Calu3 (cell line): ENCODE results near the gene ARF3. TPM values are rescaled to one million over a fixed set of nuclear protein-coding genes. Genes with fewer than 3 reads are reported as not detected.
A peak's percentile ranks its signal among the peaks of the same experiment; 100 is the strongest.

ENCODE experiments used
- BruUV-seq: library from RNA; stranded (reverse); fragments of 400-500 nt; replicated peaks from 2 replicates; lab custom pipeline; 2021; lab: Mats Ljungman, UMichigan
- CTCF ChIA-PET: fragments of 300-600 bp; sonication (Branson Sonifier 250); formaldehyde crosslinking; loops from one replicate; lab custom pipeline; 2022; ENCODE audit warnings: antibody characterized with exemption; lab: Charles Lee
- DNase-seq: peaks from one replicate; pipeline ENCODE4 v3.0.0; 2022
- H3K27ac Mint-ChIP-seq: one replicate; pipeline ENCODE4 v1.8.0; 2022; ENCODE audit warnings: mixed read lengths; ENCODE audit not compliant: unreplicated experiment
- H3K27me3 Mint-ChIP-seq: one replicate; pipeline ENCODE4 v1.8.0; 2022; ENCODE audit warnings: mixed read lengths; ENCODE audit not compliant: unreplicated experiment
- H3K36me3 Mint-ChIP-seq: one replicate; pipeline ENCODE4 v1.8.0; 2022; ENCODE audit warnings: mild to moderate bottlenecking, moderate library complexity, mixed read lengths; ENCODE audit not compliant: insufficient read depth, unreplicated experiment
- H3K4me1 Mint-ChIP-seq: one replicate; pipeline ENCODE4 v1.8.0; 2022; ENCODE audit warnings: mild to moderate bottlenecking, low read depth, mixed read lengths; ENCODE audit not compliant: unreplicated experiment
- H3K4me3 Mint-ChIP-seq: one replicate; pipeline ENCODE4 v1.8.0; 2022; ENCODE audit warnings: mild to moderate bottlenecking, low read depth, moderate library complexity, mixed read lengths; ENCODE audit not compliant: unreplicated experiment
- H3K9me3 Mint-ChIP-seq: one replicate; pipeline ENCODE4 v1.8.0; 2022; ENCODE audit warnings: low read depth, mixed read lengths; ENCODE audit not compliant: unreplicated experiment
- intact Hi-C: fragments of 100-400 bp; cut with micrococcal nuclease; formaldehyde crosslinking; loops from one replicate; pipeline ENCODE4 v1.10.0; 2022; ENCODE audit not compliant: unreplicated experiment
- total RNA-seq: library from RNA; stranded (reverse); gene quantifications from 2 replicates; pipeline ENCODE4 v1.2.3, GENCODE V29; 2022
- TF ChIP-seq, protein P1 (sequence below): fragments of 200-600 bp; IDR thresholded peaks from one replicate; pipeline ENCODE4 v1.8.0; 2022; ENCODE audit warnings: antibody characterized with exemption; ENCODE audit not compliant: unreplicated experiment

ARF3 gene
- total RNA-seq, 1 experiment from 2014 or later = 142 TPM

DNA sequence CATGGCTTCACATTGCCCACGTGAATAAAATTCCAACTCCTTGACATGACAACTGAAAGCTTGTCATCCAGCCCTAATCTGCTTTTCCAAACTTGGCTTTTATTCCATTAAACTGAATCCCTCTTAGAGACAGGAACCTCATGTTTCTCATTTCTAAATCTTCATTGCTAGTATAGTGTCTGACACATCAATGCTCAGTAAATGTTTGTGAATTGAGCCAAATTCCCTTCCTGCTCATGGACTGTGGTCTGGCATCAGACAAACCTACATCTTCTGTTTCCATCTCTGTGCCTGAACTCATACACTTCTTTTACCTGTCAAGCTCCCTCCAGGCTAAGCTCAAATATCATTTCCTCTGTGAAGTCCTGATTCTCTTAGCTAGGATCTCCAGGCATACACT, 27.7 kb downstream of the ARF3 start:
- Mint-ChIP-seq H3K27me3 (no peaks in the 10 kb centered on the region), H3K4me1 (no peaks in the 10 kb centered on the region), H3K4me3 (no peak overlapping the region), H3K36me3 (peaks cover 71% of the 10 kb centered on the region), H3K27ac (peak overlapping the region; percentile 23), H3K9me3 (no peaks in the 10 kb centered on the region)
- BruUV-seq = no TSS peak
- no peak for DNase-seq
- CTCF ChIA-PET = no interaction called here
- TF ChIP-seq, protein P1, sequence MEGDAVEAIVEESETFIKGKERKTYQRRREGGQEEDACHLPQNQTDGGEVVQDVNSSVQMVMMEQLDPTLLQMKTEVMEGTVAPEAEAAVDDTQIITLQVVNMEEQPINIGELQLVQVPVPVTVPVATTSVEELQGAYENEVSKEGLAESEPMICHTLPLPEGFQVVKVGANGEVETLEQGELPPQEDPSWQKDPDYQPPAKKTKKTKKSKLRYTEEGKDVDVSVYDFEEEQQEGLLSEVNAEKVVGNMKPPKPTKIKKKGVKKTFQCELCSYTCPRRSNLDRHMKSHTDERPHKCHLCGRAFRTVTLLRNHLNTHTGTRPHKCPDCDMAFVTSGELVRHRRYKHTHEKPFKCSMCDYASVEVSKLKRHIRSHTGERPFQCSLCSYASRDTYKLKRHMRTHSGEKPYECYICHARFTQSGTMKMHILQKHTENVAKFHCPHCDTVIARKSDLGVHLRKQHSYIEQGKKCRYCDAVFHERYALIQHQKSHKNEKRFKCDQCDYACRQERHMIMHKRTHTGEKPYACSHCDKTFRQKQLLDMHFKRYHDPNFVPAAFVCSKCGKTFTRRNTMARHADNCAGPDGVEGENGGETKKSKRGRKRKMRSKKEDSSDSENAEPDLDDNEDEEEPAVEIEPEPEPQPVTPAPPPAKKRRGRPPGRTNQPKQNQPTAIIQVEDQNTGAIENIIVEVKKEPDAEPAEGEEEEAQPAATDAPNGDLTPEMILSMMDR = no peak
- intact Hi-C loops = no loop called here

DNA sequence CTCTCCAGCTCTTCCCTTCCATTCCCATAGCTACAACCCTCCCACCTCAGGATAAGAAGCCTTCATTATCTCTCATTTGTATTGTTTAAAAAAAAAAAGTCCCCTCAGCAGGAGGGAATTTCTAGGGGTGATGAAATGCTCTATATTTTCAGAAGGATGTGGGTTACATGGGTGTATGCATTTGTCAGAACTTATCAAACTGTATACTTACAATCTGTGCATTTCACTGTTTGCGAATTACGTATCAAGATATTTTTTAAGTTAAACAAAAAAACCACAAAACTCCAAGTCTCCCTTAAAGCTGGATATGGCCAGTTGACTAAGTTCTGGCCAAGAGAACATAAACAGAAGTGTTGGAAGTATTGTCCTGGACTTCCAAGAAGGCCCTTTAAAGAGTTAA, 30.0 kb downstream of the ARF3 start:
- Mint-ChIP-seq H3K36me3 (peaks cover 61% of the 10 kb centered on the region), H3K27ac (no peak overlapping the region), H3K4me1 (no peaks in the 10 kb centered on the region), H3K4me3 (no peak overlapping the region), H3K27me3 (no peaks in the 10 kb centered on the region), H3K9me3 (no peaks in the 10 kb centered on the region)
- no TSS peak for BruUV-seq
- intact Hi-C loops = no loop called here
- TF ChIP-seq, protein P1 = no peak
- CTCF ChIA-PET = interaction anchor here (0.7 kb wide), 1 partner anchor 35 kb away, joined by 3 read pairs; no protein-coding TSS in a partner anchor
- no peak for DNase-seq

DNA sequence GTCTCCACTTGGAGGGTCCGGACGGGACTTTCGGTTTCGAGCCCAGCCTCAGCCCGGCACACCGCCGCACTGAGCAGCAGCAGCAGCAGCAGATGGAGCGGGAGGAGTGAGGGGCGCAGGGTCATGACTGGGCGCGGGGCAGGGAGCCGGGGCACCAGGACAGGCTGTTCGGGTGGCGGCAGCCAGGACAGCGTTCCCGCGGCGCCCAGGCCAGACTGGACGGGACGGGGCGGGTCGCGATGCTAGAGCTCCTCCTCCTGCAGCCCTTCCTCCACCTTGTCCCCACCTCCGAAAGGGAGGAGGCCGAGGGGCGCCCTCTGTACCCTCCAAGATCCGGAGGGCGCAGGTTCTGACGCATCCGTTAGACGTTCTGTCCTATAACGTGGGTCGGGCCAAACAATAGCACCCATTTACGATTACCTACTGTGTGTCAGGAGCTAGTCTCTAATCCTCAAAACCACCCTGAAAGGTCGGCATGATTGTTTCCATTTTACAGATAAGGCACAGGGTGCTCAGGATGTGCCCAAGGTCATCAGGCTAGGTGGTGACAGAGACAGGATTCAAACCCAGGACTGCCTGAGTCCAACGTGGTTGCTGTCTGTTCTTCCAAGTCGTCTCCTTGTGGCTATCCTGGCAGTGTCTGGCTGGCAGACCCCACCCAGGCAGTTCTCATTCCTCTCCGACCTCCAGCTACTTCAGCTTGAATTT, 31.8 kb downstream of the ARF3 start, which contains the start of gene FKBP11:
TSS of gene FKBP11 (minus strand) at position 189 of the 708 bp plus-strand sequence. CDS start at position 125, 64 bp downstream.
- H3K9me3 Mint-ChIP-seq = no peaks in the 10 kb centered on the region
- intact Hi-C loops = no loop called here
- TF ChIP-seq, protein P1 = no peak
- H3K27me3 Mint-ChIP-seq = no peaks in the 10 kb centered on the region
- CTCF ChIA-PET = interaction anchor here (0.8 to 1.8 kb wide), 3 partner anchors 11 to 73 kb away, joined by 3 to 8 read pairs (median 4); no protein-coding TSS in a partner anchor
- peaks cover 57% of the 10 kb centered on the region for H3K36me3 Mint-ChIP-seq
- H3K27ac Mint-ChIP-seq = peak within 1 kb of the TSS; percentile 27
- no TSS peak for BruUV-seq
- peak within 1 kb of the TSS; percentile 70 for H3K4me3 Mint-ChIP-seq
- peak; percentile 62 for DNase-seq
- H3K4me1 Mint-ChIP-seq = no peaks in the 10 kb centered on the region

DNA sequence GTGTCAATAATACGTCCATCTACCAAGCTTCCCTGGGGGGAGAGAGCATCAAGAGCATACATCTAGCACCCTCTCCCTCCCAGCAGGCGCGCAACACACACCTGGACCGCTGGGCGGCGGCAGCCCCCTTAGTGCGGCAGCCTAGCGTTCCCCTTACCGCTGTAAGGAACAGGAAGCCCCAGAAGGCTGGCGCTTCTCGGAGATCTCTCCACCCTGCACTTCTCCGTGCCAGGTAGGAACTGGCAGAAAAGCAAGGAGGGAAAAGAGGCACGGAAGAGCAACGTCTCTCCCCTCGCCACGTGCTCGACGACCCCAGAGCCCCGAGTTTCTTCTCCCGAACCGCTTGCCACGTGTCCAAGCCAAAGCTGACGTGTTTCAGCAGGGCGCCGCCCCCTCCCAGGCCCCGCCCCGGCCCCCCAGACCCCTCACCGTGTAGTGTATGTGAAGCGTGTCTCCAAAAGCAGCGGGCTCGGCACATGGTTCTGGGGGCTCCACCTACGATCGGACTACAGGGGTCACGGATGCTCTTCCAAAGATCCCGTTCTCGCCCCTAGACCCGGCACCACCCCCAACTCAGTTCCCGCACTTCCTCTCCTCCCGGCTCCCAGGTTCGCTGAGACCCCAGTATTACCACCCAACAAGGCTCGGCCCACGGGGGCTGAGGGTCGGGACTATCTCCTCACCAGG, 32.5 kb downstream of the ARF3 start:
- intact Hi-C loops = no loop called here
- CTCF ChIA-PET = interaction anchor here (0.8 to 1.8 kb wide), 4 partner anchors 11 to 72 kb away, joined by 3 to 8 read pairs (median 4); no protein-coding TSS in a partner anchor
- Mint-ChIP-seq H3K36me3 (peaks cover 53% of the 10 kb centered on the region), H3K4me3 (peak overlapping the region; percentile 70), H3K27me3 (no peaks in the 10 kb centered on the region), H3K27ac (peak overlapping the region; percentile 27), H3K9me3 (no peaks in the 10 kb centered on the region), H3K4me1 (no peaks in the 10 kb centered on the region)
- BruUV-seq = no TSS peak
- TF ChIP-seq, protein P1 = no peak
- peak; percentile 63 for DNase-seq
